Stimulated activated CD4-positive, alpha-beta T cell treated with anti-CD3 and anti-CD28 coated beads, Interleukin-15, amount 100 ng/mL, for 1 hour (primary cell): ENCODE data around the gene TASOR2.

Source experiments
- DNase-seq, 2 donors: peaks; one replicate each; pipeline ENCODE4 v3.0.0-alpha.2; 2020; ENCODE audit warnings: low read depth in 1 of 2, low spot score in 1 of 2

TASOR2 gene, protein sequence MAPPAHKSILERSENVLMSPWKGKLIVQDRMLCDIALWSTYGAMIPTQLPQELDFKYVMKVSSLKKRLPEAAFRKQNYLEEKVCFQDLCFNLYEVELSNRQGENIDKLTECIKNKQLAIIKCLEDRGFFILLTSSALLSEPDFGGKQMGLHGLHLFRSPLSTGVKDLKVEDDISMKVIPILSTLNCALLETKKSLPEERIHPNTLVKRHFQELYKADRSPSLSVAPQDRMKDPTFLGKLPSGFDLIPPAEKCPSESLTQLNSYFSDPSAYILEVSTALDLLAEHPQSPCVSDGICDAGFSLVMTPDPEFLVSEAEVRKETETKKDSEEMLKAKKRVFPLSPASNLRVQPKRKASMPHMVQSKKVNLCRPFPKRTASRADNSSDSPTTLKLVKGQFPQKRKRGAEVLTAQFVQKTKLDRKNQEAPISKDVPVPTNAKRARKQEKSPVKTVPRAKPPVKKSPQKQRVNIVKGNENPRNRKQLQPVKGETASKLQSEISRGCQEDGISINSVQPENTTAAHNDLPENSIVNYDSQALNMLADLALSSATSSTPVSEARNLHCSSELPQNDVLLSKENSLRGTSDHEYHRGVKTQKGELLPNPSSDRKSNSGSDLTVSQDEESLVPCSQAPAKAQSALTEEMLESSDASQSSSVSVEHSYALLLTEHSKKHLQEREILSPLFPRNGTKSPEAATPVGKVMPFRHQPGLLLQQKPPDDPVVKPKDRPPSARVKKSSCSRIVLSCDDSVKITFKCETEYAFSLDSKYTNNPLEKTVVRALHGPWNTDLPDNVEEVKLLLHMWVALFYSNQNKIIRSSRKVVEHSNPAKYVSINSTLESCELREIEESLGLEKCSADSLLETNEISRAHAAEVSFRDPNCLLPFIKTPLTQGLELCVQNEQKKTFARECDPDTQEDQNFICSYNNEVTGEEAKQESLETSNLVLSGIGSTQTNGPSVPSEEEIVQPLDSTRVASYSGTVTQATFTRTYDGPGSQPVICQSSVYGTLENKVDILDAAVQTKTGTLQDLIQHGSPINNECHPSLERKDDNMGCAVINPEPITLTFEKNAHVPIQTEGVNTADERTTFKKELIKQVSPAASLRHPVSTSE (N-terminal part only)

DNA sequence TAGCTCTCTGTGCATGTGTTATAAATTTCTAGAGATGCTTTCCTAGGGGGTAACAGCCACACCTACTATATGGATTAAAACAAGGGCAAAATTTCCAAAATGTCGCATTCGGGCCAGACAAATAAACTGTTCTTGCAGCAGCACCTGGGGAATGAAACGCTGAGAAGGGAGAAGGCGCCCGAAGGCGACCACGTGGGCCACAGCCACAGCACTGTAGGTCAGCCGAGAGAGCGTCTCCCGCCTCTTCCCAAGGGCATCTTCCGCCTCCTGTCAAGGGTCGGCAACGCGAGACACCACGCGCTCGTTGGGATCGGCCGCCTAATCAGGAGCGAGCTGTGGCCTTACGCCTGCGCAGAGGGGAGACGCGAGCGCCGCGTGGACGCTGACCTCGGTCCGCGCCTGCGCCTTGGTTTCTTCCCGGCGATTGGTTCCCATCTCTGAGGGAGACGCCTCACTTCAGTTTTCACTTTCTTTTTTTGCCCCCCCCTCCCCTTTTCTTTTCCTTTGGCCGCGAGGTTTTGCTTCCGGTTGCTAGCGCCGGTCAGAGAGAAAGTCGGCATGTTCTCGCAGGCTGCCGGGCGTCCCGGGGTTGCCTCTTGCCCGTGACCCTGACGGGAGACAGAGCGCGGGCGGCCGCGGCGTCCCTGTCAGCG lies at the start of gene TASOR2:
TASOR2 (plus strand) TSS at position 521 of the 653 bp plus-strand sequence. CDS start 35,805 bp downstream, outside the sequence.
- peak; percentile 92 to 94 for DNase-seq

DNA sequence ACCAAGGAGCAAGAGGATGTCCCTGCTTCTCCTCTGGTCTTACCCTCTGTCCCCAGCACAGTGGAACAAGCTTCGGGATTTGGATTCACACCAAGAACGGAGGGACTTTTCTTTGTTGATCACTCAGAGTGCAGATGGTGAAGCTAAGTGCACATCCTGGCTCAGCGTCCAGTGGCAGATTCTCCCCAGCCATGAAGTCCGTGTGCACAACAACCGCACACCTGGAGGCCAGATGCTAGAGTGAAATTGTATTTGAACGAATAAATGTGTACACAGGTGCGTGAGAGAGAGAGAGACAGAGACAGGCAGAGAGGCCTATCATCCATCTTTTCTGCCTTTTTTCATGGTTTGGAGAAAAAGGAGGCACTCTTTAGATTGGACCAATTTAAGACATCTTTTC lies 49.7 kb upstream of the TASOR2 start:
- DNase-seq = no peak

DNA sequence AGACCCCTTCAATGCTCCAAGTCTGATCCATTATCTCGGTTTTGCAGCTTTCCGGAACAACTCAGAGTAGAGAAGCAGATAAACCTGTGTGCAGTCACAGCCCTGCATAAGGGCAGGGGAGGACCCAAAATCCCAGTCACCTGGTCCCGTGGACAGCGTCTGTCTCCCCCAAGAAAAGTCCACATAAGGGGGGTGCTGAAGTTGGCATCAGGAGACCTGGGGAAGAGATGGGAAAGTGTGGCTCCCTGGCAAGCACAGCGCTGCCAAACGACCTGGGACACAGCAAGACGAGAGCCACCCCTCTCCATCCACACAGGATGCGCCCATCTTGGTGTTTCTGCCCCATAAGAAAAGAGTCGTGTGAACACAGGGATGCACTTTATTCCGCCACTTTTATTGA lies 46.1 kb upstream of the TASOR2 start:
- DNase-seq = no peak

DNA sequence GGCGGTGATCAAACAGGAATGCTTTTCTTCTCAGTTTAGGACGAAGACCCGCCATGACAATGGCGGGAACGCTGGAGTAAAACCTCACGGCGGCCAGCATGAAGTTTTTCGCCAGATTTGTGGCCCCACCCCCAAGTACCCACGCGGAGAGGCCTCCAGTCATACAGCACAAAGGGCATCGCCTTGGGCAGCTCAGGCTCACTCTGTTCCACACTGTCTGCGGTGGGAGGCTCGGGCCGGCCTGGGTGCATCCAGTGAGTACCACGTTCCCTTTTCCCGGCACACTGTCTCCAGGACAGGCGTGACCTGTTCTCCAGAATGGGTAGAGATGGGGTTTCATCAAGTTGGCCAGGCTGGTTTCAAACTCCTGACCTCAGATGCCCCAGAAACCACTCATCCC lies 45.6 kb upstream of the TASOR2 start:
- DNase-seq = no peak

DNA sequence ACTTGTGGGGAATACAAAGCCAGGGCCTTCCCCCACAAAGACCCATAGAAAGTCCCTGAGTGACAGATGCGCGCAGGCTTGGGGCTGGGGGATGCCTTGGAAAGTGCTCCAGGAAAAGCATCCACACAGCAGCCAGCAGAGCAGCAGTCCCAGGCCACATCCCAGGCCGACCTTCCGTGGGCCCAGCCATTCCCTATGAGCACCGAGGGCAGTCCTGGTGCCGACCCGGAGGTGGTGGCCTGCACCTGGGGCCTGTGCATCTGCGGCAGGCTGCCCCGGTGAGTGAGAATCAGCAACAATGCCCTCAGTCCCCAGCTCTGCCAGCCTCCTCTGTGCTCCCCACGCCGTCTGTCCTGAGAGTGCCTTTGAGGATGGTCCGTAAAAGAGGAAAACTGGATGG lies 44.6 kb upstream of the TASOR2 start:
- no peak for DNase-seq

DNA sequence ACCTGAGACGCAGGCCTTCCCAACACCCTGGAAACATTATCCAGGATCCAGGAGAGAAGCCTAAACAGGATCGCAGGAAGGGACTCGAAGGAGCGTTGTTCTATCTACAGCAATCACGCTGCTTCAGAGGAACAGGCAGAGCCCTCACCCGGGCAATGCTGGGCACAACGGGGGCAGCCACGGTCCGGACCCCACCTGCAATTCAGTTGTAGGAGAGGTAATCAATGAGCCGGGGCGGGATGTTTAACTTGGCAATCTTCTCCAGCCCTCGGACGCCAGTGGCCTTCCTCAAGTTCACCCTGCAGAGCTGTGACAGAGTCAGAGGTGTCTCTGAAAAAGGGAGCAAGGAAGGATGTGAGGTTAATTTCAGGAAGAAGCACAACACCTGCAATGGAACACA lies 44.1 kb upstream of the TASOR2 start:
- no peak for DNase-seq

DNA sequence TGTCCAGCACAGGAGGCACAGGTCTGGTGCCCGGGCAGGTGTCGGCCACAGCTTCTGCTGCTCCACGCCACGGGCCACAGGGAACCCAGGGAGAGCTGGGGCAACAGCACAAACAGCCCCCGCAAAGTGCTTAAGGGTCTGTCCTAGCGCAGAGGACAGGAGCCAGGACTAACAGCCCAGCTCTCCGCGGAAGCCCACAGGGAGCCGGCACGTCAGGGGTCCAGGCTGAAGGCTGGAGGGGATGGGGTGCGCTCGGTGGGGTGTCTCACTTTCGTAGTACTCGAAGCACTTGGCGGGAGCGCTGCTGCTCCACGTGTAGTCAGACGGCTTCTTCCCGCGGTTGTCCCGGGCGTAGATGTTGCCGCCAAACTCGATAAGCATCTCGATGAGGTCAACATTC lies 43.1 kb upstream of the TASOR2 start:
- DNase-seq = no peak

DNA sequence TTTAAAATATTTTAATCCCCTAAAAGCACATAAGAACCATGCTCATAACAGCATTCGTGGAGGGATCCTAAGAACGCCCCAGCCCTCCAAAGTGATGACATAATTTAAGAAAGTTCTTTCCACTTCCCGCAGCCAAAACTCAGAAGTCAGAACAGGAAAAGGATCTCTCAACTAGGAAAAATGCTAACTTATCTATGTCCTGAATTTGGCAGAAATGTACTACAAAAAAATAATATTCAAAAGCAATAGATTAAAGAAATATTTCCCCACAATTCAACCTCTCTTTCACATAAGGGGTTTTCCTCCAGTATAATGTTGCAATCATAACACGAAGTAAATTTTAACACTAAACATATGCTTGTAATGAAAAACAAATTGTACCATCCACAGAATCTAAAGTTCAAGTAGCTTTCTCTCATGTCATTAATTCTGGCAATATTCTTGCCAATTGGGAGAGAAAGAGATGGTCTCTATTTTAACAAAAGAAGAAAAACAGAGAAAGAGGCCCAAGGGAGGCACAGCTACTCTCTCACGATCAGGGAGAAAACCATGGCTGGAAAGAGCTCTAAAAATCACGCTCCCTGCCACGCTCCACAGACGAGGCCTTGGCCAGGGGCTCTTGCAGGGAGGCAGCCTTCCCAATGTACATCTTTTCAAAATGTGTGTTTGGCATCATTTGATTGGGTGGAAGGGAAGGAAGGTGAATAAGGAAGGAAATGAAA lies 41.1 kb upstream of the TASOR2 start:
- DNase-seq = no peak

DNA sequence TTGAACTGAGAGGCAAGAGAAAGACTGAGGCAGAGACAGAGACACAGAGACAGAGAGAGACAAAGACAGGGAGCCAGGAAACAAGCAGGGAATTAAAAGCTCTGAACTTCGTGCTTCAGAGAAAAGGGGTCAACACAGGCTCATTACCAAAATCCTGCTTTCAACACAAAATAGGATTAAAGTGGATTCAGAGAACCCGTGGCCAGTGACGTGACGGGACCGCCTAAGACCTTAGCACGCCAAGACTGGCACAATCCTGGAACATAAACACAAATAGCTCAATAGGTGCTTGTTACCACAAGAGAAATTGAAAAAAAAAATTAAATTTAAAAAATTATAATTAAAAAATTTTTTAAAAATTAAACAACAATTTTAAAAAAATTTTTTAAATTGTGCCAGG lies 39.7 kb upstream of the TASOR2 start:
- DNase-seq = no peak

DNA sequence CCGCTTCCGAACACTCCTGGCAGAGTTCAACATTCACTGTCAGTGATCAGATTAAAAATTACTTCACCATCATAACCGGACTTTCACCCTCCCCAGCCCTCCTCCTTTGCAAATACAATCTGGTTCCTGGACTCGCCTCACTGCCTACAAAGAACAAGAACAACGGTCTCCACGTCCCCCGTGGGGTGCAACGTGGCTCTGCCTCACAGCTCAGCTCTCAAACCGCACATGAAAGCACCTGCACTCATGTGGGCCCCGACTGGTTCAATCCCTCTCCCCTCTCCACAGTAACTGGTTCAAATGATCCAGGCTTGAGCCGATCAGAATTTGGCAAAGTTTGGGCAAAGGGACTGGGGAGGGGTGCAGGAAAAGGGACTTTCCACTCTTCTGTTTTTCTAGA lies 39.3 kb upstream of the TASOR2 start:
- no peak for DNase-seq

DNA sequence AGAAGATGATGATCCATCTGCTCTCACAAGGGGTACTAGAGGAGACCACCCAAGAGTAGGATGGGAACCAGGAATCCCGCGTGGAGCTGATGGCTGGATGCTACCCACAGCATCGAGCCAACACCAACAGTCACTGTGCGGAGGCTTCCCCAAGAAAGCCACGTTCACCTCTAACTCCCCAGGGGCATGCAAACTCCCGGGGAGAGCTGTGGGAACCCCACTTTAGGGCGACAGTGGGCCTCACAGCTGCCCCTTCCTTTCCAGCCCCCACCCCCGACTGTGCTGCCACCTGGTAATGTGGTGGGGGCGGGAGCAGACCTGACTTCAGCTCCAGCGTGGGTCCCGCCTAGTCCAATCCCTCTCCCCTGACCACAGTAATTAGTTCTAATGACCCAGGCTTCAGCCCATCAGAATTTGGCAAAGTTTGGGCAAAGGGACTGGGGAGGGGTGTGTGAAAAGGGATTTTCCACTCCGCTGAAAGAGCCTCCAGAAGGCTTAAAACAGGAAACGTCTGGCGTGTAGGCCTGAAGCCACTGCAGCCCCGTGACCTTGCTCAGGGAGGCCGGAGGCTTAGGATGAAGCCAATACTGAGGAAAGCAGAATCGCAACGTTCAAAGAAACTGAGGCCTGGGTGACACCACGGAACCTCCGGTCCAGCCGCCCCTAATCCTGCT lies 38.6 kb upstream of the TASOR2 start:
- DNase-seq = no peak

DNA sequence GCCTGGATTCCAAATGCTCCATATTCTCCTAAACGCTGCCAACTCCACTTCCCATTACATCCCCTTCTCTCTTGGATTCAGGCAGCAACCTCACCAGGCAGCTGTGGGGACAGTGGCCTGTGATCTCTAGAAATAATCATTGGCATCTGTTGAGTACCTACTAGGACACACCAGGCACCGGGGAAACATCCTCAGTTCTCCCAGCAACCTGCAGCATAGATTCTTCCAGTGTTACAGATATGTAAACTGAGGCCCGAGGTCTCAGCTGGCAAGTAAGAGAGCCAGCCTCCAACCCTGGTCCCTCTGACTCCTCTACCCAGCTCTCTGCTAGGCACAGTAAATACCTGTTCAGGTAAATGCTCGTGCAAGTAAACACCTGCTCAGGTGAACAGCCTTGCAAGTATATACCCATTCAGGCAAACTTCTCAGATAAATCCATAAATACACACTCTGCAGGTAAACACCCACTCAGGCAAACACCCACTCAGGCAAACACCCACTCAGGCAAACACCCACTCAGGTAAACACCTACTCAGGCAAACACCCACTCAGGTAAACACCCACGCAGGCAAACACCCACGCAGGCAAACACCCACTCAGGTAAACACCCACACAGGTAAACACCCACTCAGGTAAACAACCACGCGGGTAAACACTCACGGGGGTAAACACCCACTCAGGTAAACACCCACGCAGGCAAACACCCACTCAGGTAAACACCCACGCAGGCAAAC lies 37.0 kb upstream of the TASOR2 start:
- DNase-seq = no peak

DNA sequence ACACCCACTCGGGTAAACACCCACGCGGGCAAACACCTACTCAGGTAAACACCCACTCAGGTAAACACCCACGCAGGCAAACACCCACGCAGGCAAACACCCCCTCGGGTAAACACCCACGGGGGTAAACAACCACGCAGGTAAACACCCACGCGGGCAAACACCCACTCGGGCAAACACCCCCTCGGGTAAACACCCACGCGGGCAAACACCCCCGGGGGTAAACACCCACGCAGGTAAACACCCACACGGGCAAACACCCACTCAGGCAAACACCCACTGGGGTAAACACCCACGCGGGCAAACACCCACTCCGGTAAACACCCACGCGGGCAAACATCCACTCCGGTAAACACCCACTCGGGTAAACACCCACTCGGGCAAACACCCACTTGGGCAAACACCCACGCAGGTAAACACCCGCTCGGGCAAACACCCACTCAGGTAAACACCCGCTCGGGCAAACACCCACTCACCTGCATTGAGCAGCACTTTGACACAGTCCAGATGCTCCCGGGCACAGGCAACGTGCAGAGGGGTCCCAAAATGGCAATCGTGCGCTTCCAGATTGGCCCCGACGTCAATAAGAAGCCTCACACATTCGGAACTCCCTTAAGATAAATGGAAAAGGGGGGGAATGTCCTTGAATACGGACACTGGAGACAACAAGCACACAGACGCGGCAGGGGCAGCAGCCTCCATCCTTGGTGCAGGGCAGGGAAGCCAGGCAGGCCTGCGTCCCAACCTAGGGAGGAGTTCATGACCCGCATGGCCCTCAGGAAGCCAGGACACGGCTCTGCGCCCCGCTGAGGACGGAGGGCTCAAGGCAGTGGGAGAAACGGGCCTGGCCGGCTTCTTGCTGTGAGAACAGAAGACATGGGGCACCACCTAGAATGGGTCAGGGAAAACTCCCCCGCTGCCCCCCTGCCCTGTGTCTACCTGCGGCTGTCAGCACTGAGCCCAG lies 35.9 kb upstream of the TASOR2 start:
- no peak for DNase-seq

DNA sequence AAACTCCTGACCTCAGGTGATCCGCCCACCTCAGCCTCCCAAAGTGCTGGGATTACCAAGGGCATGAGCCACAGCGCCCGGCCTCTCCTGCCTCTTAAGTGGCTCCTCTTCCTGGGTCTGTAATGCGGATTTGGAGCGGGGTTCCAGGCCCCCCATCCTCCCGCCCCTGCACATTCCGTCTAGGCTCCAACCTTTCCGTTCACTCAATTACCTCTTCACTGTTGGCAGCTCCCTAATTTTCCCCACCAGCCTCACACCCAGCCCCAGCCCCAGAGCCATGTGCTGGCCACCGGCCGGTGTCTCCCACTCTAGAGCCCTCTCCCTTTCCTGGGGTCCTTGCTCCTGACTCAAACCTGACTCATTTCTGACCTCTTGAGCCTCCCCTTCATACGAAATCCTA lies 34.9 kb upstream of the TASOR2 start:
- DNase-seq = no peak

DNA sequence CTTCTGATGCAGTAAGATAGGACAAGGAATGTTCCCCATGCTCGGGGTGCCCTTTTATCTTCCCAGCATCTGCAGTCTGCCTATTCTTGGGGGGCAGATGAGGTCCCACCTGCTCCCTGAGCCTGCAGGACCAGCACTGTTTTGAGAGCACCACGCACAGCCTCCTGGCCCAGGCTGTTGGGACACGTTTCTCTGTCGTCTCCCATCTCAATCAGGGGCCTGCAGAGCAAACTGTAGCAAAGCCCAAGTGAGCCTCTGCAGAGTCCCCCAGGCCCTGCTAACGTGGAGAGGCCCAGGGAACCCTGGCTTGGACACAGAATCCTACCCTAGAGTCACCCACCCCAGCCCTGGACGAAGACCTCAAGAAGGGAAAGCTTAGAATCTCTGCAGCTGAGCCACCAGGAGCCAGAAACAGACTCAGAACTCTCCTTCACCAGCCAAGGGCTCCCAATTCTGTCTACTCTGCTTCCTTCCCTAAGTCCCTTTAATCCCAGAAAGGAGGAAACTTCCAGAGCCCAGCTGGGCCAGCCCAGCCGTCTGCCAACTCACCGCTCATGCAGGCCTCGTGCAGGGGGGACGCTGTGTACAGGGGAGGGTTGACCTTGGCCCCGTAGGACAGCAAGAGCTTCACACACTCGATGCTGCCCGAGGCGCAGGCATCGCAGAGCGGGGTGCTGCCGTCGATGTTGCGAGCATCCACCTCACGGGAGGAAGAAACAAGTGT lies 33.8 kb upstream of the TASOR2 start:
- no peak for DNase-seq

DNA sequence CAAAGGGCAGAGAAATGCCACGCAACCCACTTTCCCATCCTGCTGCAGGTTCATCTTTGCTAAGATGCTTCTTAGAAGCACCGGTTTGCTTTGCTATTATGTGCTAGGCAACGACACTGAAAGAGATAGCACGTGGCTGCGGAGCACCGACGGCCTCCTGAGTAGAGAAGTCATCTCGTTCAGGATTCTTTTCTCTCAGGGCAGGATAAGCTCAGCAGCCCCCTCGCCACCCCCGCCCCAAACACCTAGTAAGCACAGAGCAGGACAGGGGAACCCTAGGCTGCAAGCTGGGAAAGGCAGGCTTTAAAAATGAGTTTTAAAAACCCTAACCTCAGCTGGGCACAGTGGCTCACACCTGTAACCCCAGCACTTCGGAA lies 33.3 kb upstream of the TASOR2 start:
- DNase-seq = no peak

DNA sequence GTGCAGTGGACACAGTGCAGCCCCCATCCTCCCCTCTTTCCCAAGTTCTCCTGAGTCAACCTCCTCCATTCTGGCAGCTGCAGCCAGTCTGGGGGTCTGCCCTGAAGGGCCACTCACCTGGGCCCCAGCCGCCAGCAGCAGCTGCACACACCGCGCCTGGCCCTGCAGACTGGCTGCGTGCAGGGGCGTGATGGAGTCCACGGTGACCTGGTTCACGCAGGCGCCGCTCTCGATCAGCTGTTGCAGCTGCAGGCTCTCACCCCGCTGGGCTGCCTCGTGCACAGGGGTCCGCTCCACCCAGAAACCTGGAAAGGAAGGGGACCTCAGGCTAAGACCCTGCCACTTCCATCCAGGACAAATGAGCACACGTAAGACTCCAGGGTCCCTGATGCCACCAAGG lies 31.9 kb upstream of the TASOR2 start:
- no peak for DNase-seq
